Caco-2 (cell line): ENCODE measurements around the gene NPY1R. TPM values are rescaled to one million over a fixed set of nuclear protein-coding genes. Genes with fewer than 3 reads are reported as not detected.
A peak's percentile ranks its signal among the peaks of the same experiment; 100 is the strongest.

ENCODE experiments used
- BruUV-seq: library from RNA; stranded (reverse); fragments of 400-500 nt; replicated peaks from 2 replicates; lab custom pipeline; 2021; lab: Mats Ljungman, UMichigan
- CTCF ChIA-PET: fragments of 300-600 bp; sonication (Branson Sonifier 250); formaldehyde crosslinking; loops from one replicate; lab custom pipeline; 2022; ENCODE audit warnings: antibody characterized with exemption; lab: Charles Lee
- POLR2A ChIA-PET: fragments of 300-600 bp; sonication (Branson Sonifier 250); formaldehyde crosslinking; loops from one replicate; lab custom pipeline; 2022; ENCODE audit warnings: antibody characterized with exemption; lab: Charles Lee
- DNase-seq, 2 experiments: peaks; one replicate each; pipeline versions ENCODE4 v3.0.0 to v3.0.0-alpha.2; 2020 to 2022
- H3K27me3 ChIP-seq: replicated peaks from 2 replicates; pipeline ENCODE4 v1.6.0; 2011; ENCODE audit warnings: low read length; ENCODE audit not compliant: control insufficient read depth, insufficient read depth
- H3K36me3 ChIP-seq: 2 replicates; pipeline ENCODE4 v1.5.1; 2011; ENCODE audit warnings: low read length; ENCODE audit not compliant: control insufficient read depth, insufficient read depth
- H3K4me1 ChIP-seq: fragments of 250-450 bp; sonication (Bioruptor Pico); 2 replicates; pipeline ENCODE4 v1.5.1; 2020; ENCODE audit warnings: mild to moderate bottlenecking
- H3K4me3 ChIP-seq: 2 replicates; pipeline ENCODE4 v1.5.1; 2011; ENCODE audit warnings: low read depth, mild to moderate bottlenecking, control low read depth, low read length
- H3K9me3 ChIP-seq: fragments of 250-450 bp; sonication (Bioruptor Pico); 2 replicates; pipeline ENCODE4 v1.5.1; 2020; ENCODE audit warnings: mild to moderate bottlenecking, moderate library complexity
- H3K27ac Mint-ChIP-seq: one replicate; pipeline ENCODE4 v1.8.0; 2022; ENCODE audit warnings: mixed read lengths; ENCODE audit not compliant: unreplicated experiment
- H3K27me3 Mint-ChIP-seq: one replicate; pipeline ENCODE4 v1.8.0; 2022; ENCODE audit warnings: mixed read lengths; ENCODE audit not compliant: insufficient read depth, unreplicated experiment
- H3K36me3 Mint-ChIP-seq: one replicate; pipeline ENCODE4 v1.8.0; 2022; ENCODE audit warnings: mild to moderate bottlenecking, mixed read lengths; ENCODE audit not compliant: insufficient read depth, unreplicated experiment
- H3K4me1 Mint-ChIP-seq: one replicate; pipeline ENCODE4 v1.8.0; 2022; ENCODE audit warnings: low read depth, mixed read lengths; ENCODE audit not compliant: unreplicated experiment
- H3K4me3 Mint-ChIP-seq: one replicate; pipeline ENCODE4 v1.8.0; 2022; ENCODE audit warnings: mild to moderate bottlenecking, moderate library complexity, mixed read lengths; ENCODE audit not compliant: unreplicated experiment
- H3K9me3 Mint-ChIP-seq: one replicate; pipeline ENCODE4 v1.8.0; 2022; ENCODE audit warnings: mixed read lengths; ENCODE audit not compliant: unreplicated experiment
- CTCF ChIP-seq, 2 experiments: fragments of 200-600 bp in 1 of 2; IDR thresholded peaks; 1 replicate in 1 of 2; 2 replicates in 1 of 2; pipeline versions ENCODE4 v1.5.1 to v1.8.0; 2011 to 2022; ENCODE audit warnings: antibody characterized with exemption in 1 of 2, control low read depth in 1 of 2, inconsistent platforms in 1 of 2, low read depth in 1 of 2, low read length in 1 of 2, mild to moderate bottlenecking in 1 of 2, moderate library complexity in 1 of 2; ENCODE audit not compliant: insufficient read depth in 1 of 2, severe bottlenecking in 1 of 2, unreplicated experiment in 1 of 2
- intact Hi-C: fragments of 100-400 bp; cut with micrococcal nuclease; formaldehyde crosslinking; loops from one replicate; pipeline ENCODE4 v1.10.0; 2022; ENCODE audit not compliant: unreplicated experiment
- total RNA-seq: library from RNA; stranded (reverse); gene quantifications from 2 replicates; pipeline ENCODE4 v1.2.3, GENCODE V29; 2022

Gene NPY1R
- total RNA-seq, 1 experiment from 2014 or later: 1.5 TPM

GRCh38 chr4:163343604-163344146 is 11.3 kb upstream of the NPY1R start, which contains the start of gene NPY5R:
TSS of gene NPY5R (plus strand) at chr4:163343892. CDS start at chr4:163350274, 6,382 bp downstream.
- no TSS peak for BruUV-seq
- 0 out of 2 replicates have a peak, but pooled peaks cover 3% of the 10 kb centered on the region for H3K4me1 ChIP-seq
- ChIA-PET POLR2A (no interaction called here), CTCF (no interaction called here)
- no peak for TF ChIP-seq CTCF (IDR thresholded peaks at IDR 0.05; ENCODE audit: insufficient read depth in 1 of 2, low read depth in 1 of 2, low read length in 1 of 2, severe bottlenecking in 1 of 2, unreplicated experiment in 1 of 2)
- Mint-ChIP-seq H3K4me1 (no peaks in the 10 kb centered on the region), H3K36me3 (no peaks in the 10 kb centered on the region), H3K4me3 (no peak within 1 kb of the TSS), H3K27me3 (peaks cover 15% of the 10 kb centered on the region), H3K9me3 (no peaks in the 10 kb centered on the region), H3K27ac (no peak within 1 kb of the TSS)
- no peaks in the 10 kb centered on the region for H3K27me3 ChIP-seq
- H3K4me3 ChIP-seq: no peak within 1 kb of the TSS; the same call in 1 of the 2 replicates
- DNase-seq: no peak
- H3K9me3 ChIP-seq: no peaks in the 10 kb centered on the region
- no peaks in the 10 kb centered on the region for H3K36me3 ChIP-seq
- intact Hi-C loops: no loop called here

- BruUV-seq: no TSS peak
- intact Hi-C loops: no loop called here
- peaks cover 14% of the 10 kb centered on the region for H3K27me3 Mint-ChIP-seq
- no peak overlapping the region for H3K27ac Mint-ChIP-seq
- CTCF ChIA-PET: no interaction called here
- Histone ChIP-seq H3K4me1 (no peaks in the 10 kb centered on the region), H3K4me3 (no peak overlapping the region), H3K9me3 (no peaks in the 10 kb centered on the region), H3K36me3 (no peaks in the 10 kb centered on the region), H3K27me3 (no peaks in the 10 kb centered on the region)
- POLR2A ChIA-PET: no interaction called here
- peaks cover 5% of the 10 kb centered on the region for H3K36me3 Mint-ChIP-seq
- H3K9me3 Mint-ChIP-seq: no peaks in the 10 kb centered on the region
- peaks cover 7% of the 10 kb centered on the region for H3K4me1 Mint-ChIP-seq
- H3K4me3 Mint-ChIP-seq: no peak overlapping the region
- no peak for TF ChIP-seq CTCF (IDR thresholded peaks at IDR 0.05; ENCODE audit: insufficient read depth in 1 of 2, low read depth in 1 of 2, low read length in 1 of 2, severe bottlenecking in 1 of 2, unreplicated experiment in 1 of 2)
- DNase-seq: no peak
Observed at GRCh38 chr4:163335384-163335783, 3.0 kb upstream of the NPY1R start.

- no peaks in the 10 kb centered on the region for H3K36me3 ChIP-seq
- no TSS peak for BruUV-seq
- H3K27ac Mint-ChIP-seq: no peak overlapping the region
- peak in 1 of 2 experiments; percentile 6 for DNase-seq
- peaks cover 16% of the 10 kb centered on the region for H3K27me3 Mint-ChIP-seq
- H3K27me3 ChIP-seq: no peaks in the 10 kb centered on the region
- ChIA-PET CTCF (interaction anchor here (0.6 to 1.3 kb wide), 2 partner anchors 64 to 168 kb away, joined by 3 read pairs; no protein-coding TSS in a partner anchor), POLR2A (no interaction called here)
- H3K4me3 ChIP-seq: peak overlapping the region; percentile 44
- H3K36me3 Mint-ChIP-seq: peaks cover 5% of the 10 kb centered on the region
- no peaks in the 10 kb centered on the region for H3K9me3 Mint-ChIP-seq
- H3K4me1 Mint-ChIP-seq: peaks cover 7% of the 10 kb centered on the region
- intact Hi-C loops: loop anchor here (1.0 to 5.0 kb wide), 8 partner anchors 60 to 835 kb away; partner anchors contain the start of gene NAF1
- H3K9me3 ChIP-seq: no peaks in the 10 kb centered on the region
- H3K4me1 ChIP-seq: no peaks in the 10 kb centered on the region
- TF ChIP-seq CTCF (IDR thresholded peaks at IDR 0.05; ENCODE audit: insufficient read depth in 1 of 2, low read depth in 1 of 2, low read length in 1 of 2, severe bottlenecking in 1 of 2, unreplicated experiment in 1 of 2): peak in 1 of 2 experiments; percentile 20
- H3K4me3 Mint-ChIP-seq: peak overlapping the region; percentile 87
Observed at GRCh38 chr4:163331629-163332376, 593 bp downstream of the NPY1R start.
